ENCODE measurements around the gene LYSMD4.

GRCh38 chr15:99686290-99686689 lies 46.9 kb downstream of the LYSMD4 start:
- no peak for TF ChIP-seq BHLHE40 (IDR thresholded peaks at IDR 0.05; ENCODE audit: borderline replicate concordance in 1 of 2, low read depth in 2 of 2, low read length in 1 of 2)
- no peak for TF ChIP-seq ZBTB33 (IDR thresholded peaks at IDR 0.05)
- no peak for TF ChIP-seq USF1 (IDR thresholded peaks at IDR 0.05; ENCODE audit: borderline replicate concordance, extremely low read length, insufficient read depth, low read depth, low read length)
- TF ChIP-seq RFX5 (IDR thresholded peaks at IDR 0.05; ENCODE audit: low read depth, low read length): no peak
